Neural progenitor cell (in vitro differentiated cells): Measurements from ENCODE around the gene UGT1A7. TPM values are rescaled to one million over a fixed set of nuclear protein-coding genes. Genes with fewer than 3 reads are reported as not detected.
A peak's percentile ranks its signal among the peaks of the same experiment; 100 is the strongest.

Experiments
- DNase-seq: peaks from one replicate; pipeline ENCODE4 v3.0.0-alpha.2; 2016; ENCODE audit warnings: low spot score
- H2AFZ ChIP-seq: fragments of 200-600 bp; sonication (generic); replicated peaks from 2 replicates; pipeline ENCODE4 v1.6.1; 2016; ENCODE audit warnings: antibody characterized with exemption
- H3F3A ChIP-seq: fragments of 200-600 bp; sonication (generic); 2 replicates; pipeline ENCODE4 v1.6.1; 2016; ENCODE audit warnings: antibody characterized with exemption, low read depth
- H3K27ac ChIP-seq: fragments of 200-600 bp; sonication (generic); 2 replicates; pipeline ENCODE4 v1.5.1; 2016; ENCODE audit warnings: mild to moderate bottlenecking
- H3K27me3 ChIP-seq: fragments of 200-600 bp; sonication (generic); 2 replicates; pipeline ENCODE4 v1.6.1; 2016; ENCODE audit warnings: mild to moderate bottlenecking, moderate library complexity
- H3K36me3 ChIP-seq: fragments of 200-600 bp; sonication (generic); 2 replicates; pipeline ENCODE4 v1.5.1; 2016
- H3K4me1 ChIP-seq: fragments of 200-600 bp; sonication (generic); 2 replicates; pipeline ENCODE4 v1.6.1; 2016; ENCODE audit warnings: mixed run types
- H3K4me2 ChIP-seq: fragments of 200-600 bp; sonication (generic); 2 replicates; pipeline ENCODE4 v1.6.1; 2016
- H3K4me3 ChIP-seq: fragments of 200-600 bp; sonication (generic); 2 replicates; pipeline ENCODE4 v1.5.1; 2016
- H3K79me2 ChIP-seq: fragments of 200-600 bp; sonication (generic); 2 replicates; pipeline ENCODE4 v1.6.1; 2016; ENCODE audit warnings: low read depth
- H3K9ac ChIP-seq: fragments of 200-600 bp; sonication (generic); 2 replicates; pipeline ENCODE4 v1.6.1; 2016
- H3K9me3 ChIP-seq: fragments of 200-600 bp; sonication (generic); 2 replicates; pipeline ENCODE4 v1.5.1; 2016; ENCODE audit warnings: low read depth
- H4K20me1 ChIP-seq: fragments of 200-600 bp; sonication (generic); 2 replicates; pipeline ENCODE4 v1.6.1; 2016; ENCODE audit warnings: low read depth
- H3K27ac Mint-ChIP-seq: 3 replicates; pipeline ENCODE4 v1.8.0; 2021; ENCODE audit warnings: mixed read lengths
- H3K27me3 Mint-ChIP-seq: 2 replicates; pipeline ENCODE4 v1.8.0; 2022; ENCODE audit warnings: low read depth, mild to moderate bottlenecking, inconsistent platforms, moderate library complexity, mixed read lengths; ENCODE audit not compliant: insufficient read depth
- H3K36me3 Mint-ChIP-seq: 3 replicates; pipeline ENCODE4 v1.8.0; 2021; ENCODE audit warnings: mixed read lengths
- H3K4me1 Mint-ChIP-seq: 3 replicates; pipeline ENCODE4 v1.8.0; 2021; ENCODE audit warnings: mixed read lengths
- H3K4me3 Mint-ChIP-seq: 3 replicates; pipeline ENCODE4 v1.8.0; 2021; ENCODE audit warnings: mild to moderate bottlenecking, moderate library complexity, mixed read lengths
- H3K9me3 Mint-ChIP-seq: 3 replicates; pipeline ENCODE4 v1.8.0; 2020; ENCODE audit warnings: mixed read lengths
- CTCF ChIP-seq: fragments of 200-600 bp; sonication (generic); IDR thresholded peaks from 2 replicates; pipeline ENCODE4 v1.5.1; 2017; ENCODE audit warnings: antibody characterized with exemption, mild to moderate bottlenecking
- EZH2 ChIP-seq: fragments of 200-600 bp; sonication (generic); IDR thresholded peaks from 2 replicates; pipeline ENCODE4 v1.6.1; 2017; ENCODE audit warnings: antibody characterized with exemption, mild to moderate bottlenecking, moderate library complexity
- EZH2phosphoT487 ChIP-seq: fragments of 200-600 bp; sonication (generic); IDR thresholded peaks from 2 replicates; pipeline ENCODE4 v1.6.1; 2017; ENCODE audit warnings: antibody characterized with exemption
- total RNA-seq: library from RNA; depleted of rRNA; stranded (reverse); fragments of >200 nt; gene quantifications from 2 replicates; pipeline ENCODE4 v1.2.3, GENCODE V29; 2015; ENCODE audit warnings: low replicate concordance

Gene UGT1A7
- total RNA-seq, 1 donor from 2014 or later: not detected

DNA sequence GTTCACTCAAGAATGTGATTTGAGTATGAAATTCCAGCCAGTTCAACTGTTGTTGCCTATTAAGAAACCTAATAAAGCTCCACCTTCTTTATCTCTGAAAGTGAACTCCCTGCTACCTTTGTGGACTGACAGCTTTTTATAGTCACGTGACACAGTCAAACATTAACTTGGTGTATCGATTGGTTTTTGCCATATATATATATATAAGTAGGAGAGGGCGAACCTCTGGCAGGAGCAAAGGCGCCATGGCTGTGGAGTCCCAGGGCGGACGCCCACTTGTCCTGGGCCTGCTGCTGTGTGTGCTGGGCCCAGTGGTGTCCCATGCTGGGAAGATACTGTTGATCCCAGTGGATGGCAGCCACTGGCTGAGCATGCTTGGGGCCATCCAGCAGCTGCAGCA is 78.3 kb downstream of the UGT1A7 start, which contains the start of gene UGT1A1:
UGT1A1 (plus strand) TSS at position 228 of the 400 bp plus-strand sequence; CDS start at position 246, 18 bp downstream.
- H3K36me3 ChIP-seq: no peaks in the 10 kb centered on the region
- H3K9me3 ChIP-seq: no peaks in the 10 kb centered on the region
- no peak within 1 kb of the TSS for H3K4me3 ChIP-seq
- H3K27me3 Mint-ChIP-seq: peaks cover 2% of the 10 kb centered on the region
- H3K4me1 Mint-ChIP-seq: peaks cover 5% of the 10 kb centered on the region
- no peaks in the 10 kb centered on the region for H3K27me3 ChIP-seq
- H3K4me3 Mint-ChIP-seq: no peak within 1 kb of the TSS
- no peaks in the 10 kb centered on the region for H3K4me1 ChIP-seq
- no peak within 1 kb of the TSS for H3K27ac ChIP-seq
- H3K9me3 Mint-ChIP-seq: peaks cover 2% of the 10 kb centered on the region
- no peaks in the 10 kb centered on the region for H3F3A ChIP-seq
- no peaks in the 10 kb centered on the region for H3K79me2 ChIP-seq
- peak within 1 kb of the TSS; percentile 54 for H3K27ac Mint-ChIP-seq
- H3K4me2 ChIP-seq: no peak within 1 kb of the TSS
- H2AFZ ChIP-seq: no peak within 1 kb of the TSS
- DNase-seq: no peak
- H3K36me3 Mint-ChIP-seq: no peaks in the 10 kb centered on the region
- no peak within 1 kb of the TSS for H3K9ac ChIP-seq
- no peak for TF ChIP-seq EZH2
- TF ChIP-seq EZH2phosphoT487: no peak
- no peak for TF ChIP-seq CTCF
- H4K20me1 ChIP-seq: no peaks in the 10 kb centered on the region

GRCh38 chr2:233761040-233761769 is 79.5 kb downstream of the UGT1A7 start:
- H3K36me3 ChIP-seq: no peaks in the 10 kb centered on the region
- peaks cover 5% of the 10 kb centered on the region for H3K9me3 Mint-ChIP-seq
- no peak overlapping the region for H3K4me2 ChIP-seq
- no peak overlapping the region for H3K27ac ChIP-seq
- no peak overlapping the region for H3K4me3 Mint-ChIP-seq
- H3K27me3 Mint-ChIP-seq: peaks cover 2% of the 10 kb centered on the region
- peaks cover 2% of the 10 kb centered on the region for H3K36me3 Mint-ChIP-seq
- no peaks in the 10 kb centered on the region for H3K27me3 ChIP-seq
- H3K79me2 ChIP-seq: no peaks in the 10 kb centered on the region
- no peaks in the 10 kb centered on the region for H3F3A ChIP-seq
- H4K20me1 ChIP-seq: no peaks in the 10 kb centered on the region
- DNase-seq: no peak
- H3K9ac ChIP-seq: no peak overlapping the region
- no peak overlapping the region for H3K4me3 ChIP-seq
- H3K4me1 Mint-ChIP-seq: peaks cover 5% of the 10 kb centered on the region
- no peak overlapping the region for H3K27ac Mint-ChIP-seq
- no peak overlapping the region for H2AFZ ChIP-seq
- no peak for TF ChIP-seq EZH2
- TF ChIP-seq EZH2phosphoT487: no peak
- TF ChIP-seq CTCF: no peak
- H3K4me1 ChIP-seq: no peaks in the 10 kb centered on the region
- no peaks in the 10 kb centered on the region for H3K9me3 ChIP-seq

GRCh38 chr2:233764264-233764663 is 82.6 kb downstream of the UGT1A7 start:
- Histone ChIP-seq H3K27ac (no peak overlapping the region), H3K4me2 (no peak overlapping the region), H3K4me1 (no peaks in the 10 kb centered on the region), H3K79me2 (no peaks in the 10 kb centered on the region), H3K9me3 (no peaks in the 10 kb centered on the region), H4K20me1 (no peaks in the 10 kb centered on the region), H3K9ac (no peak overlapping the region), H3F3A (no peaks in the 10 kb centered on the region), H3K36me3 (no peaks in the 10 kb centered on the region), H2AFZ (no peak overlapping the region), H3K4me3 (no peak overlapping the region), H3K27me3 (no peaks in the 10 kb centered on the region)
- TF ChIP-seq EZH2 (no peak), CTCF (no peak), EZH2phosphoT487 (no peak)
- no peak overlapping the region for H3K27ac Mint-ChIP-seq
- DNase-seq: no peak
- H3K4me3 Mint-ChIP-seq: no peak overlapping the region
- peaks cover 21% of the 10 kb centered on the region for H3K9me3 Mint-ChIP-seq
- peaks cover 19% of the 10 kb centered on the region for H3K4me1 Mint-ChIP-seq
- H3K36me3 Mint-ChIP-seq: peaks cover 3% of the 10 kb centered on the region
- H3K27me3 Mint-ChIP-seq: peaks cover 2% of the 10 kb centered on the region
